HG03457 (cell line): Measurements from ENCODE around the gene VDAC1.

Experiments
- ATAC-seq: cut with Tn5 transposase; IDR thresholded peaks from one replicate; pipeline ENCODE4 v1.9.1; 2021; ENCODE audit warnings: moderate number of reproducible peaks; ENCODE audit not compliant: unreplicated experiment

The VDAC1 gene

DNA sequence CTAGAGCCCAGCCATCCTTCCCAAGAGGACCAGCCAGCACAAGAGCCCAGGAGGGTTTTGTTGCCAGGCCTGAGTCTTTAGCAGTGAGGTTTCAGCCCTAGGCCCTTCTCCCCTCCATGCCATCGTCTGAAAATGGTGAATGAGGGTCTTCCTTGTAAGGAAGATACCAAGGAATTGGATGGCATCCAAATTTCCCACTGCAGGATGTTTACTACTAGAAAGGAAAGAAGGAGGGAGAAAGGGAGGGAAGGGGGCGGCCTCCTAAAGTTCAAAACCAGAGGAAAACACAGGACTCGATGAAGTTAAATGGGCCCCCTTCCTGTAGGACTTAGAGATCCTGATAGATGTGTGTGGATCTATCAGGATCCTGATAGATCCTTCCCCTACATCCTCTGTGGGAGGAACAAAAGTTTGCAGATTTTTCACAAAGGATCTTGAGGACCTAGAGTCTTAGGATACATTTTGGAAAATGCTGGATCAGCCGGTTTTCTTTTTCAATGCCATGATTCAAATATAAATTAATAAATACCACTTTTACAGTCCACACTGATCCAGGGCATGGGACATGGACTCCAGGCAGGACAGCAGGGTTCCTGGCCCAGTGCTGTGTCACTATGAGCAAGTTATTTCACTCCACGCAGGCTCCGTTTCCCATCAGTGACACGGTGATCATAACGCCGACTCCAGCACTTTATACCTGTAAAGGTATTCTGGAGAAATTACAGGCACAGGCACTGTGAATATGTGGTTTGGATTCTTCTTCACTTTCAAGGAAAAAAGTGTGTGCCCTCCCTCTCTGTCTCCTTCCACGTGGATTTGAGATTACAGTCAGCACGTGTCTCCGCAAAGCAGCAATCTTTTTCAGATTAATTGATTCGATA is 77.2 kb downstream of the VDAC1 start:
- ATAC-seq: no peak

DNA sequence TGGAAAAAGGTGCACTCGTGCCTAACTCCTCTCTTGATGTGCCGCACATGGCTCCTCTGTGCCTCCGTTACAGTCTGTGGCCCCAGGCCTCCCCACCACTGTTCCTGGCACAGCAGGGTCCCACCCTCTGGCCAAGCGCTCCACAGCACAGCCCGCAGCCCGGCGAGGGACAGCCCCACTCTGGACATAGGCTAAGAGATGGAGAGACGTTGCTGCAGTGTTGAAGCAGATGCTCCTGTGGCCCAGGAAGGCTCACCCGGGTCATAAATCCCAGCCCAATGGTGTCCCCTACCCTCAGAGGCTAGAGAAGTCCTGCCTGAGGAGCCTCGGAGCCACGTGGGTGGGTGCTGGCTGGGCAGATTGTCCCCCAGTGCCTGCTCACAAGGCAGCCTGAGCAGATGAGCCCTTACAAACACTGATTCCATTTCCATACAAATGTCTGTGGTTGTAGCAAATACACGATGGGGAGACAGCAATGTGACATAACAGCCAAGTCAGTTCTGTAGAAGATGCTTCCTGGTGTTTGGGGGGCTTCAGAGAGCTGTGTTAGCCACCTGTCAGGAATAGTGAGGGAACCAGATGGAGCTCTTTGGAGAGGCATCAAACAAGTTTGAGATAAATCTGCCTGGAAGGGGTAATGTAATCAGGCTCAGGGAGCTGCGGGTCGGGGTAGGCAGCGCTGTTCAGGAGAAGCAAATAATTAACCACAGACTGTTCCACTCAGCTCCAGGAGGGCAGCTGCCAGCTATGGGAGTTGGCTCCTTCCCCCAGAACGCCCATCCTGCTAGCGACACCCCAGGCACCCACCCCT is 78.1 kb downstream of the VDAC1 start:
- ATAC-seq: no peak

DNA sequence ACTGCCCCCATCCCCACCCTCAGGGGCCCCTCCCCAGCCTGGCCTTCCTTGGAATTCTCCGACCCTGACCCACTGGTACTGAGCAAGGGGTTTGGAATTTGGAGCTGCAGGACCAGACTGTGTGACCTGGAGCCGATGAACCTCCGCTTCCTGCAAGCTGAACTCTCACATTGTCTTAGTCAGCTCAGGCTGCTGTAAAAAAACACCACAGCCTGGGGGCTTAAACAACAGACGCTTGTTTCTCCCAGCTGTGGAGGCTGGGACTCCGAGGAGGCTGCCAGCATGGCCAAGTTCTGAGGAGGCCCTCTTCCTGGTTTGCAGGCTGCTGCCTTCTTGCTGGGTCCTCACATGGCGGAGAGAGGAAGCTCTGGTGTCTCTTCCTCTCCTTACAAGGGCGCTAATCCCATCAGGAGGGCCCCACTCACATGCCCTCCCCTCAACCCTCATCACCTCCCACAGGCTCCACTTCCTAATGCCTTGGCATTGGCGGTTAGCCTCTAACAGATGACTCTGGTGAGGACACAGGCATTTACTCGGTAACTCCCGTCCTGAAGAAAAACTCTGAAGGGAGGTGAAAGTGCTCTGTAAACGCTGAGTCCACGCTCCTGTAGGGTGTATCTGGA is 78.8 kb downstream of the VDAC1 start:
- no peak for ATAC-seq

- ATAC-seq: no peak
Observed at GRCh38 chr5:133925269-133925668, 79.5 kb downstream of the VDAC1 start.

DNA sequence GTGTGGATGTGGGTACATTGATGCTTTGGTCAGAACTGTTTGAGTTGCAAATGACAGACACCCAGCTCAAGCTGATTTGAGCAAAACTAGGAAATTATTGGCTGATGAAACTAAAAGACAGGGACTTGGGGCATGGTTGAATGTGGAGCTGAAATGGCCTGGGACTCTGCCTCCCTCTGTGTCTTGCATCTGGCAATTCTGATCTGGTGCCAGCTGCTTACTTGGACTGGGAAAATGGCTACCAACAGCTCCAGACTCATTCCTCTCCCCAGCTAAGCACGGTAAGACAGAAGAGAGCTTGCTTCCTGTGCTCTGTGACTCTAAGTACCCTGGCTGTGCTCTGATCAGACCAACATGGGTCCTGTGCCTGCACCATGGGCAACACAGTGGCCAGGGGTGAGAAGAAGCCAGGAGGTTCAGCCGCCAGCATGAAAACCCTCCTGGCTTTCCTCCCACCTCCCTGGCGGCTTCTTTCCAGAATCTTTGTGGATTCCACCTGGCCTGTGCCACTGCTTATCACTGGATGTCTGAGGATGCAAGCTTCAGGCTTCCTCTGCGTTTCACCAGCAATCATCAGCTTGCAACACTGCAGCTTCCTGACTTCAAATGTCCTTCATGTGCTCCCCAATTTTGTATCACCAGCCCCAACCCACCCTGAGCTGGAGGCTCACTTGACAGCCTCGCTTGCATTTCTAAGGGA is 80.4 kb downstream of the VDAC1 start:
- no peak for ATAC-seq

DNA sequence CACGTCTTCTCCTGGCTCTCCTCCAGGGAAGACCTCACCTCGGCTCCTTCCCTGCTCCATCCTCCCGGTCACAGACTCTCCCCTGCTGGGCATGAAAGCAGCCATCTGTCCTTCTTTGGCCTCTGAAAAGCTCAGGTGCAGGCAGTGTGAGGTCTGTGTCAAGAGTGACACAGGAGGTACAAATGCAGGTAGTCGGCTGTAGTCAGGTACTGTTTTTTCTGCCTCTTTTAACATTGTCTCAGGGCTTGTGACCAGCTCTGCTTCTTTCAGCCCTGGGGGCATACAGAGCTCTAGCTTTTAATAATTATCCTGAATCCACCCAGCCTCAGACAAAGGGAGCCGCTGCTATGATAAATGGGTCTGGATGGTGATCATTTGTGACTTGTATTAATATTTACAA is 82.8 kb downstream of the VDAC1 start:
- no peak for ATAC-seq
